GM19463 (cell line): Measurements from ENCODE around the gene SNTG2.
"Not testable (repeated sequence)": the region's sequence is repeated elsewhere in the genome, so short reads cannot be mapped to it uniquely, and the experiment has no call there.

Experiments
- ATAC-seq: cut with Tn5 transposase; IDR thresholded peaks from one replicate; pipeline ENCODE4 v1.9.1; 2021; ENCODE audit warnings: mild to moderate bottlenecking, moderate library complexity; ENCODE audit not compliant: unreplicated experiment

SNTG2 gene

GRCh38 chr2:1353543-1353942, 402.9 kb downstream of the SNTG2 start:
- ATAC-seq: no peak

GRCh38 chr2:1360144-1360543, 409.5 kb downstream of the SNTG2 start:
- ATAC-seq: no peak

DNA sequence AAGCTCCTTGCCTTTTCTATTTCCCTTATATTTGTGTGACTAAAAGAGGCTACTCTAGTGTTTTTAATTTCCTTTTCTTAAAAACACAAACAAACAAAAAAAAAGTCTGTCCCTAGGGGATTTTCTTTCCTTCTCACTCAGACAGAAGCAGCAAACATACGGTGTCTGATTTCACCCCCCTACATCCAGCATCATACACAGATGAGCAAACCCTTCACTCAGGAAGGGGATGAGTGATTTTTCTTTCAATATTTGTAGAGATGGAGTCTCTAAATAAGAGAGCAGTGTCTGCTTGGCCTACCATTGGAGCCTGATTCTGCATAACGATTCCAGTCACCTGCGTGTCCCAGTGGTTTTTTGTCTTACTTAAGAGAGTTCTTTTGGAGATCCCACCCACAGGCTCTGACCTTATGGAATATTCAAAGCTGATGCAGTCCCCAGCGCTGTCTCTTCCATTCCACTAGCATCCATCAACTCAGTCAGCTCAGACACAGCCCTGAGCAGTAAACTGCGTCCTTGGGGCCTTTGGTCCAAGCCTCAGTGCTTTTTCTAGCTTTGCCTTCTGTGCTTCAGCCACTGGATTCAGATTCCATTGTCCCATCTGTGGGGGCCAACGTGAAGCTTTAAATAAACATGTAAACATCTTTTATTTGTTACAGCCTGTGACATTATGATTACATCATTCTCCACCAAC, 410.1 kb downstream of the SNTG2 start:
- ATAC-seq: no peak

- ATAC-seq: no peak
These were observed 412.7 kb downstream of the SNTG2 start for GRCh38 chr2:1363367-1363766.

DNA sequence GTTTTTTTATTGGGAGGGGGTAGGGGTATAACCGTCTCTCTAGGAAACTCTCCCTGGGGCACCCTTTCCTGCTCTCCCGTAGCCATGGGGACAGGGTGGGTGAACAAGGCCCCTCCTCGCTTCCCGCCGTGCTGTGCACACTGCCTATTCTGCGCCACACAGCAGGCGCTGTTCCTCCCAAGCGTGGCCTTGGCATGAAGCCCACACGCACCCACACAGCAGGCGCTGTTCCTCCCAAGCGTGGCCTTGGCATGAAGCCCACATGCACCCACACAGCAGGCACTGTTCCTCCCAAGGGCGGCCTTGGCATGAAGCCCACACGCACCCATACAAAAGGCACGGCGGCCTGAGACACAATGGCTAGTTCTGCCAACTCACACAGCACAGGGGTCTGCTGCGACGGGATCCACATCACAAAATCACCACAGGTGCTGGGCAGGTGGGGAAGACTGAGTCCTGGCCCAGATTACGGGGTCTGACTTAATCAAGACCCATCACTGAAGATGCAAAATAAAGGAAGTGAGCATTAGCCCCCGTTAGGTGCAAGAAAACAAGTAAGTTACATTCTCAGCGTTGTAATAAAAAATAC, 416.0 kb downstream of the SNTG2 start:
- ATAC-seq: no peak

DNA sequence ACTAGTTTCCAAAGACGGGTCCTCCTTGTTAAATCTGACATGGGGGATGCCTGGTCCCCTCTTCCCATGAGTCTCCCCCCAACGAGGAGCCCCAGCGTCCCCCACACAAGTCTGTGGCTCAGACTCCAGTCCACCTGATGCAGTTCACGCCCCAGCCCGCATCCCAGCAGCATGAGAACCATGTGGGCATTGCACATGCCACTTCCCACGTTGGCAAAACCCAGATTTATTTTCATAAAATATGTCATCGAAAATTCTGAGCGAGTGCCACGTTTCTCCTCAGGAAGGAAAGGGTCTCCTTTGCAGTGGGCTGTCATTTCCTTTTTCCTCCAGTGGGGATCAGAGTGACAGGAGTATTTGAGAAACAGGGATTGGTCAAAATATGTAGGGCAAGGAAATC, 417.0 kb downstream of the SNTG2 start:
- ATAC-seq: no peak

DNA sequence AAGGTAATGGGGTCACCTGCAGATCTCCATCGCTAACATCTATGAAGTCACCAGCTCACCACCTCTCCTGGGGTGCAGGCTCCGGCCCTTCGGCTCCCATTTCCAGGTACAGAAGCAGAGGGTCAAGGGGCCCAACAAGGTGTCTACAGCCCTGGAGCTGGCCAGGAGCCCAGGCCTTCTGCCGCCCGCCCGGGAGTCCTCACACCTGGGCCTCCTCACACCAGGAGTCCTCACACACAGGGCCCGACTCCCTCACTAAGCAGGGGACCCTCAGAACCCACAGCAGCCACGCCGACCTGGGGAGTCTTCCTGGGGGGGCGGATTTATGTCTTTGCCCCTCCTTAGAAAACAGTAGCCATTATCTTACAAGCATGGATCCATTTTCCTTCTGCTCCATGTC, 419.3 kb downstream of the SNTG2 start:
- ATAC-seq: no peak

GRCh38 chr2:1370461-1370860, 419.8 kb downstream of the SNTG2 start:
- ATAC-seq: no peak

GRCh38 chr2:1371082-1371481, 420.4 kb downstream of the SNTG2 start:
- ATAC-seq: no peak

- no peak for ATAC-seq
These were observed 423.2 kb downstream of the SNTG2 start for GRCh38 chr2:1373830-1374229.

- no peak for ATAC-seq
These were observed 423.6 kb downstream of the SNTG2 start for GRCh38 chr2:1374287-1374686.

- ATAC-seq: no peak
These were observed 425.1 kb downstream of the SNTG2 start for GRCh38 chr2:1375794-1376193.

DNA sequence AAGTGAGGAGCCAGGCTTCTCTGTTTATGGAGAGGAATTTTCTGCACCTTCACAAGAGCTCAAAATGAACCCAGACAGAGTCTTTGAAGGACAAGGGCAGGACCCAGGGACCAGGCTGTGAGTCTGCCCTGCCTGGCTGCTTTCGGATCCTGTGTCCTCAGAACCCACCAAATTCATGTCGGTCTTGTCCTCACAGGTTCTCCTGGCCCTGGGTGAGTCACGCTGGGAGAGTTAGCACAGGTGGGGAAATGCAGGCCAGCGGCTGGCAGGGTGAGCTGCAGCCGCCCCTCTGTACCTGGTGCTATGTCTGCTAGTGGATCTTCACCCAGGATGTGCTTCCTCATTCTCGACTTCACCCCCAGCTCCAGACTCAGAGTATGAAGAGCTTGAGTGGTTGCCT, 426.8 kb downstream of the SNTG2 start:
- ATAC-seq: no peak

DNA sequence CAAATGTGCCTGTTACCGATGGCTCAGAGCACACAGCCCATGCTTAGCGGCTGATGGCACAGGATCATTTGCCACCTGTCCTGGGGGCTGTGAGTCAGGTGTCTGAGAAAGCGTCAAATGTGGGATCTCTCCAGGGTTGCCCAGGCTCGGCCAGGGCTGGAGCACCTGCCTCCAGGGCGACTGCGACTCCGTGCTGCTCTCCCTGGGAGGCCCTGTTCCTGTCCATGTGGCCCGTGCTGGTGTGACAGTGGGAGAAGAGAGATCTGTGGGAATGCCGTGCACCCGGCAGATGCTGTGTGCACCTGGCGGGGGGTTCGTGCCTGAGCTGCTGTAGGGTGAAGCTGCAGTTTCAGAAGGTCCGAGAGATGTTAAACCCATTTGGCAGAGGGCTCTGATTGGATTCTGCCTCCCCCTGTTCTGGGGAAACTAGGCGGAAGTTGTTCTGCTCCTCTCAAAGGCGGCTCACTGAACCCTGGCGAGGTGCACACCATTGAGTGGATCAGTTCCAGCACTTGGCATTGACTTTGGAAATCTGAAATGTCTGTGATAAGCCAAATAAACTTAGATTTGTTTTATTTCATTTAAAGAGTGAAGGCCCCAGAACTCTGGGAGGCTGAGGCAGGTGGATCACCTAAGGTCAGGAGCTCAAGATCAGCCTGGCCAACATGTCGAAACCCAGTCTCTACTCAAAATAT, 428.0 kb downstream of the SNTG2 start:
- no peak for ATAC-seq

DNA sequence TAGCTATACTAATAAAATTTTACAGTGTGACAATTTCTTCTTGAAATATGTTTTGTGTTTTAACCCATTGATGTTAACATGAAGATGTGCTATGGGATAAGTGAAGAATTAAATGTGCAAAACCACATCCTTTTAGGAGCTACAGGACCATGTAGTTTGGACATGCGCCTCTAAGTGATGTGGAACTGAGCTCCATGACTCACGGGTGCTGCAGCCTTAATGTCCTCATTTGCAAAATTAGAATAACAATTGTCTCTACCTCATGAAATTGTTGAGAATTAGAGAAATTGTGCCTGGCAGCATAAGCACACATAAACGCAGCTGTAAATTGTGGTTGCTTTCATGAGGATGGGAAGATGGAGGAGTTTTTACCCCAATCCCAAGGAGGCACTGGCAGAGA, 431.0 kb downstream of the SNTG2 start:
- ATAC-seq: no peak

DNA sequence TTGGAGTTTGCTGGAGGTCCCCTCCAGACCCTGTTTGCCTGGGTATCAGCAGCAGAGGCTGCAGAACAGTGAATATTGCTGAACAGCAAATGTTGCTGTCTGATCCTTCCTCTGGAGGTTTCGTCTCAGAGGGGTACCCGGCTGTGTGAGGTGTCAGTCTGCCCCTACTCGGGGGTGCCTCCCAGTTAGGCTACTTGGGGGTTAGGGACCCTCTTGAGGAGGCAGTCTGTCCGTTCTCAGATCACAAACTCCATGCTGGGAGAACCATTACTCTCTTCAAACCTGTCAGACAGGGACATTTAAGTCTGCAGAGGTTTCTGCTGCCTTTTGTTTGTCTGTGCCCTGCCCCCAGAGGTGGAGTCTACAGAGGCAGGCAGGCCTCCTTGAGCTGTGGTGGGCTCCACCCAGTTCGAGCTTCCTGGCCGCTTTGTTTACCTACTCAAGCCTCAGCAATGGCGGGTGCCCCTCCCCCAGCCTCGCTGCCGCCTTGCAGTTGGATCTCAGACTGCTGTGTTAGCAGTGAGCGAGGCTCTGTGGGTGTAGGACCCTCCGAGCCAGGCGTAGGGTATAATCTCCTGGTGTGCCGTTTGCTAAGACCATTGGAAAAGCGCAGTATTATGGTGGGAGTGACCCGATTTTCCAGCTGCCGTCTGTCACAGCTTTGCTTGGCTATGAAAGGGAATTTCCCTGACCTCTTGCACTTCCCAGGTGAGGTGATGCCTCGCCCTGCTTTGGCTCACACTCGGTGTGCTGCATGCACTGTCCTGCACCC, 437.5 kb downstream of the SNTG2 start:
- not testable (repeated sequence) for ATAC-seq

GRCh38 chr2:1390118-1390517, 439.5 kb downstream of the SNTG2 start:
- not testable (repeated sequence) for ATAC-seq

GRCh38 chr2:1393321-1393720, 442.7 kb downstream of the SNTG2 start:
- ATAC-seq: no peak

- no peak for ATAC-seq
These were observed 444.2 kb downstream of the SNTG2 start for GRCh38 chr2:1394709-1395408.

GRCh38 chr2:1397350-1397749, 446.7 kb downstream of the SNTG2 start:
- ATAC-seq: no peak

- no peak for ATAC-seq
These were observed 447.5 kb downstream of the SNTG2 start for GRCh38 chr2:1398191-1398590.
